ENCODE data around the gene SMIM23. TPM values are rescaled to one million over a fixed set of nuclear protein-coding genes. Genes with fewer than 3 reads are reported as not detected.

The SMIM23 gene
- total and polyA plus RNA-seq, 10 of the 15 experiments (the other 5 are each of a cell fraction or from before 2014, with no cell fraction given) = not detected

- TF ChIP-seq USF1 (IDR thresholded peaks at IDR 0.05; ENCODE audit: borderline replicate concordance, extremely low read length, insufficient read depth, low read depth, low read length) (no peak), FOXM1 (IDR thresholded peaks at IDR 0.05; ENCODE audit: low read depth, low read length) (no peak), HDAC2 (IDR thresholded peaks at IDR 0.05) (no peak), STAT1 (conservative IDR thresholded peaks at IDR 0.05) (no peak)
These were observed 20.1 kb downstream of the SMIM23 start (continued) for GRCh38 chr5:171805746-171806145.

GRCh38 chr5:171806976-171807747 is 21.5 kb downstream of the SMIM23 start:
- WGBS (ENCODE audit: insufficient coverage, insufficient replicate concordance, low lambda C conversion rate, missing lambda C conversion rate) = 14% methylated on average over 22 of the region's 22 CpGs
- CTCF ChIA-PET = no interaction called here
- in situ Hi-C loops (cut with MboI) = no loop called here
- no TSS peak for BruUV-seq (replicated peaks)
- SMC1A ChIA-PET (ENCODE audit: uncharacterized antibody, unreplicated experiment) = no interaction called here
- no peaks in the 10 kb centered on the region for H4K20me1 ChIP-seq (ENCODE audit: control insufficient read depth, insufficient read depth)
- RAD21 ChIA-PET (ENCODE audit: unreplicated experiment) = no interaction called here
- no peak overlapping the region for H3K4me2 ChIP-seq (ENCODE audit: control insufficient read depth, insufficient read depth)
- no peak for ATAC-seq
- no peaks in the 10 kb centered on the region for H3K4me1 ChIP-seq (ENCODE audit: control insufficient read depth, insufficient read depth, low read length)
- H2AFZ ChIP-seq (ENCODE audit: control insufficient read depth, low read depth, low read length) = no peak overlapping the region
- H3K36me3 ChIP-seq (ENCODE audit: control insufficient read depth in 2 of 2, insufficient read depth in 2 of 2, low read length in 1 of 2) = no peaks in the 10 kb centered on the region
- no peaks in the 10 kb centered on the region for H3K79me2 ChIP-seq (ENCODE audit: control insufficient read depth, insufficient read depth, low read length)
- FAIRE-seq = no peak
- TF ChIP-seq FOXM1 (IDR thresholded peaks at IDR 0.05; ENCODE audit: low read depth, low read length) (no peak), RAD21 (IDR thresholded peaks at IDR 0.05; ENCODE audit: insufficient read depth, low read depth, low read length) (no peak), RBBP5 (conservative IDR thresholded peaks at IDR 0.05) (no peak), RELA (IDR thresholded peaks at IDR 0.05; ENCODE audit: borderline replicate concordance, partially characterized antibody) (no peak), IKZF2 (IDR thresholded peaks at IDR 0.05) (no peak), BACH1 (IDR thresholded peaks at IDR 0.05; ENCODE audit: borderline replicate concordance) (no peak), IRF4 (IDR thresholded peaks at IDR 0.05; ENCODE audit: low read depth, low read length) (no peak), SMARCA5 (IDR thresholded peaks at IDR 0.05) (no peak)
- H3K4me3 ChIP-seq = no peak overlapping the region
- H3K9ac ChIP-seq (ENCODE audit: control insufficient read depth, insufficient read depth, low read length) = no peak overlapping the region
- no peak overlapping the region for H3K27ac ChIP-seq (ENCODE audit: control insufficient read depth, insufficient read depth)
- POLR2A ChIA-PET = no interaction called here
- H3K9me3 ChIP-seq (replicated peaks; ENCODE audit: control insufficient read depth, insufficient read depth, low read length) = no peaks in the 10 kb centered on the region
- H3K27me3 ChIP-seq (replicated peaks in 1 of 2; ENCODE audit: control insufficient read depth in 2 of 2, insufficient read depth in 2 of 2, low read length in 1 of 2) = peaks cover 3 to 5% of the 10 kb centered on the region in 2 experiments; a peak in 3 of 4 replicates
- no peak for DNase-seq (ENCODE audit: low read depth, low spot score)
- intact Hi-C loops (cut with micrococcal nuclease; ENCODE audit: unreplicated experiment) = no loop called here

All from GM12878 (cell line).